Trophoblast cell (in vitro differentiated cells and primary cell): ENCODE measurements around the gene ITGB6.

Experiments
- DNase-seq, 2 donors: peaks; one replicate each; pipeline ENCODE4 v3.0.0-alpha.2; 2016
- H2AFZ ChIP-seq: 2 replicates; pipeline ENCODE4 v1.6.1; 2013; ENCODE audit warnings: low read length, moderate library complexity, mild to moderate bottlenecking; ENCODE audit not compliant: insufficient read depth, poor library complexity
- H2AK5ac ChIP-seq: 2 replicates; pipeline ENCODE4 v1.6.1; 2013; ENCODE audit warnings: mild to moderate bottlenecking, low read length
- H2BK120ac ChIP-seq: 2 replicates; pipeline ENCODE4 v1.6.1; 2013; ENCODE audit warnings: low read length, mild to moderate bottlenecking, moderate library complexity; ENCODE audit not compliant: insufficient read depth, poor library complexity
- H2BK12ac ChIP-seq: 2 replicates; pipeline ENCODE4 v1.6.1; 2013; ENCODE audit warnings: mild to moderate bottlenecking, low read length, moderate library complexity
- H2BK5ac ChIP-seq: 2 replicates; pipeline ENCODE4 v1.6.1; 2013; ENCODE audit warnings: low read length, low read depth, moderate library complexity, mild to moderate bottlenecking; ENCODE audit not compliant: poor library complexity
- H3K14ac ChIP-seq: 2 replicates; pipeline ENCODE4 v1.6.1; 2013; ENCODE audit warnings: mild to moderate bottlenecking, low read length
- H3K18ac ChIP-seq: 2 replicates; pipeline ENCODE4 v1.6.1; 2013; ENCODE audit warnings: mild to moderate bottlenecking, low read length
- H3K23ac ChIP-seq: 2 replicates; pipeline ENCODE4 v1.6.1; 2013; ENCODE audit warnings: low read length
- H3K27ac ChIP-seq: 2 replicates; pipeline ENCODE4 v1.5.1; 2013; ENCODE audit warnings: low read depth, mild to moderate bottlenecking, inconsistent platforms, low read length, moderate library complexity
- H3K27me3 ChIP-seq: 2 replicates; pipeline ENCODE4 v1.6.1; 2013; ENCODE audit warnings: inconsistent platforms, mild to moderate bottlenecking, low read length, moderate library complexity; ENCODE audit not compliant: insufficient read depth
- H3K36me3 ChIP-seq, 2 experiments: 1 replicate in 1 of 2; 2 replicates in 1 of 2; pipeline ENCODE4 v1.6.1; 2013; ENCODE audit warnings: low read length in 2 of 2, mild to moderate bottlenecking in 2 of 2, moderate library complexity in 1 of 2; ENCODE audit not compliant: insufficient read depth in 2 of 2, control insufficient read depth in 1 of 2
- H3K4ac ChIP-seq: 2 replicates; pipeline ENCODE4 v1.6.1; 2013; ENCODE audit warnings: low read depth, mild to moderate bottlenecking, low read length, moderate library complexity
- H3K4me1 ChIP-seq, 2 experiments: 1 replicate in 1 of 2; 2 replicates in 1 of 2; pipeline ENCODE4 v1.6.1; 2013; ENCODE audit warnings: low read length in 2 of 2, mild to moderate bottlenecking in 2 of 2, moderate library complexity in 1 of 2; ENCODE audit not compliant: insufficient read depth in 2 of 2, control insufficient read depth in 1 of 2
- H3K4me2 ChIP-seq: 2 replicates; pipeline ENCODE4 v1.6.1; 2013; ENCODE audit warnings: inconsistent platforms, mild to moderate bottlenecking, low read length, moderate library complexity
- H3K4me3 ChIP-seq: 2 replicates; pipeline ENCODE4 v1.5.1; 2013; ENCODE audit warnings: mild to moderate bottlenecking, low read depth, low read length, inconsistent platforms
- H3K79me1 ChIP-seq: one replicate; pipeline ENCODE4 v1.6.1; 2013; ENCODE audit warnings: low read length
- H3K79me2 ChIP-seq: 2 replicates; pipeline ENCODE4 v1.6.1; 2013; ENCODE audit warnings: low read length, mild to moderate bottlenecking; ENCODE audit not compliant: control insufficient read depth, insufficient read depth, poor library complexity
- H3K9ac ChIP-seq: 2 replicates; pipeline ENCODE4 v1.6.1; 2013; ENCODE audit warnings: mild to moderate bottlenecking, low read length
- H3K9me3 ChIP-seq: 2 replicates; pipeline ENCODE4 v1.6.1; 2013; ENCODE audit warnings: low read depth, mild to moderate bottlenecking, control low read depth, inconsistent platforms, low read length; ENCODE audit not compliant: insufficient read depth
- H4K12ac ChIP-seq: 2 replicates; pipeline ENCODE4 v1.6.1; 2013; ENCODE audit warnings: low read depth, mild to moderate bottlenecking, low read length, moderate library complexity
- H4K8ac ChIP-seq: 2 replicates; pipeline ENCODE4 v1.6.1; 2013; ENCODE audit warnings: low read depth, mild to moderate bottlenecking, low read length, moderate library complexity
- H4K91ac ChIP-seq: one replicate; pipeline ENCODE4 v1.6.1; 2013; ENCODE audit warnings: low read depth, mild to moderate bottlenecking, low read length, moderate library complexity
- WGBS: extraction: QIAGEN DNeasy Blood & Tissue Kit; methylation state at CpG from one replicate; pipeline ENCODE4 v1.1.7; 2013; ENCODE audit warnings: missing lambda C conversion rate; ENCODE audit not compliant: insufficient read length, insufficient coverage; ENCODE audit errors: extremely low coverage; 5-methylcytosine and 5-hydroxymethylcytosine counted together

The ITGB6 gene

GRCh38 chr2:160207271-160207670, 7.2 kb upstream of the ITGB6 start:
- no peak overlapping the region for H3K18ac ChIP-seq
- peak overlapping the region; percentile 33 for H3K14ac ChIP-seq
- H4K8ac ChIP-seq = no peak overlapping the region
- H3K9me3 ChIP-seq = no peaks in the 10 kb centered on the region
- H2BK5ac ChIP-seq = peak overlapping the region; percentile 90
- no peak overlapping the region for H2AK5ac ChIP-seq
- H4K12ac ChIP-seq = no peak overlapping the region
- peak overlapping the region; percentile 94 for H4K91ac ChIP-seq
- peaks cover 60% of the 10 kb centered on the region for H3K79me1 ChIP-seq
- WGBS = no CpG with 5 or more reads among the region's 4 CpGs
- no peaks in the 10 kb centered on the region for H3K36me3 ChIP-seq
- H2AFZ ChIP-seq = no peak overlapping the region
- peak overlapping the region; percentile 98 for H3K27ac ChIP-seq
- H3K27me3 ChIP-seq = no peaks in the 10 kb centered on the region
- H2BK12ac ChIP-seq = peak overlapping the region; percentile 82
- no peak overlapping the region for H3K23ac ChIP-seq
- H2BK120ac ChIP-seq = peak overlapping the region; percentile 91
- no peak overlapping the region for H3K4me3 ChIP-seq
- H3K9ac ChIP-seq = no peak overlapping the region
- H3K79me2 ChIP-seq = peaks cover 7% of the 10 kb centered on the region
- DNase-seq = peak; percentile 89 to 97
- H3K4me2 ChIP-seq = no peak overlapping the region
- H3K4me1 ChIP-seq = peaks cover 34 to 36% of the 10 kb centered on the region in 2 experiments
- no peak overlapping the region for H3K4ac ChIP-seq

- WGBS = no CpG with 5 or more reads among the region's 4 CpGs
- Histone ChIP-seq H3K36me3 (no peaks in the 10 kb centered on the region), H3K4me2 (peak overlapping the region; percentile 56), H3K9me3 (no peaks in the 10 kb centered on the region), H3K9ac (no peak overlapping the region), H3K14ac (peak overlapping the region; percentile 82), H3K79me1 (peaks cover 57% of the 10 kb centered on the region), H3K23ac (no peak overlapping the region), H4K8ac (peak overlapping the region; percentile 82), H3K27me3 (no peaks in the 10 kb centered on the region), H2AFZ (no peak overlapping the region), H3K4ac (peak overlapping the region; percentile 66), H2BK12ac (peak overlapping the region; percentile 89), H3K4me1 (peaks cover 37 to 40% of the 10 kb centered on the region in 2 experiments), H3K4me3 (no peak overlapping the region), H2AK5ac (peak overlapping the region; percentile 95), H3K27ac (peak overlapping the region; percentile 98), H3K18ac (peak overlapping the region; percentile 48), H2BK5ac (peak overlapping the region; percentile 99), H3K79me2 (peaks cover 7% of the 10 kb centered on the region), H2BK120ac (peak overlapping the region; percentile 98), H4K12ac (no peak overlapping the region), H4K91ac (peak overlapping the region; percentile 96)
- DNase-seq = no peak
Measured at GRCh38 chr2:160206436-160206835, 6.4 kb upstream of the ITGB6 start.

DNA sequence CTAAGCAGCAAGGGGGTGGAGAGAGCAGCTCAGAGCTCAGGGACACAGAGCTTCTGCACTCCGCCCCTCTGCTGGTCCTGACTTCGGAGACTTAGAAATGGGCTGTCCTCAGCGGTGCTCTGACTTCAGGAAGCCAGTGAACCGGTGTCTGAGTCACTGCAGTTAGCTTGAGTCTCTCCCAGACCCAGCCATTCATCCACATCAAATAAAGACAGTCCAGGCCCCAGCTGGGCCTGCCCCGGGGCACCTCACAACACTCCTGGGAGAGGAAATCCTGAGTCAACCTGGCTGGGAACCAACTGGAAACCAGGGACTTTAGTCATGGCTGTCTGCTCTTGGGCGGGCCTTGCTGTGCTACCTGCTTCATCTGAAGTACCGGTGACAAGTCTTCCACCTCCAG, 5.4 kb upstream of the ITGB6 start:
- Histone ChIP-seq H3K14ac (peak overlapping the region; percentile 91), H2BK12ac (peak overlapping the region; percentile 92), H3K27ac (peak overlapping the region; percentile 98), H3K4me2 (peak overlapping the region; percentile 56), H3K18ac (peak overlapping the region; percentile 84), H3K4me1 (peaks cover 37 to 40% of the 10 kb centered on the region in 2 experiments), H3K36me3 (no peaks in the 10 kb centered on the region), H4K8ac (peak overlapping the region; percentile 77), H3K9me3 (no peaks in the 10 kb centered on the region), H2AK5ac (peak overlapping the region; percentile 96), H2BK5ac (peak overlapping the region; percentile 99), H4K12ac (no peak overlapping the region), H3K23ac (no peak overlapping the region), H3K27me3 (no peaks in the 10 kb centered on the region), H3K9ac (no peak overlapping the region), H3K4me3 (no peak overlapping the region), H3K79me1 (peaks cover 55% of the 10 kb centered on the region), H4K91ac (peak overlapping the region; percentile 95), H3K4ac (peak overlapping the region; percentile 91), H3K79me2 (peaks cover 7% of the 10 kb centered on the region), H2AFZ (peak overlapping the region; percentile 30), H2BK120ac (peak overlapping the region; percentile 98)
- no CpG with 5 or more reads among the region's 7 CpGs for WGBS
- DNase-seq = peak; percentile 97 to 99

DNA sequence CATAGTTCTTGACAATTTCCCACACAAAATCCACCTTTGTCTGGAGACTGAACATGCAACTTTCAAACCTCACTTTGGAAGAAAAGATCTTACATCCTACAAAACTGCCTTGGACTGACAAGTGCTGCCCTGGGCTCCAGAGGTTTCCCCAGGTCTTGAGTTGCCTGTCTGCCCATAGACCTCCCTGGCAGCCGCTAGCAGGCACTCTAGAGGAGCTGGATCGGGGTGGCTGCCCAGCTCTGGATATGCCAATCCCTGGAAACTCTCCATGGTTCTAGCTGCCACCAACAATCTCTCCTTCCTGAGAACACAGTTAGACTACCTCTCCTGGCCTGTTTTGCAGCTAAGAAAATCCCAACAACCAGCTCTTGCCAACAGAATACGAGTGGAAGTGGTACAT, 3.4 kb upstream of the ITGB6 start:
- Histone ChIP-seq H3K4me1 (peaks cover 27 to 30% of the 10 kb centered on the region in 2 experiments), H3K9me3 (no peaks in the 10 kb centered on the region), H4K12ac (no peak overlapping the region), H3K4ac (no peak overlapping the region), H2BK5ac (peak overlapping the region; percentile 82), H2AK5ac (peak overlapping the region; percentile 98), H3K27ac (peak overlapping the region; percentile 20), H3K4me2 (no peak overlapping the region), H4K8ac (peak overlapping the region; percentile 78), H4K91ac (peak overlapping the region; percentile 98), H3K9ac (no peak overlapping the region), H2AFZ (no peak overlapping the region), H3K27me3 (no peaks in the 10 kb centered on the region), H3K18ac (peak overlapping the region; percentile 96), H3K14ac (peak overlapping the region; percentile 89), H2BK120ac (peak overlapping the region; percentile 94), H2BK12ac (peak overlapping the region; percentile 100), H3K36me3 (no peaks in the 10 kb centered on the region), H3K23ac (no peak overlapping the region), H3K79me1 (peaks cover 42% of the 10 kb centered on the region), H3K4me3 (no peak overlapping the region), H3K79me2 (peaks cover 2% of the 10 kb centered on the region)
- DNase-seq = no peak
- WGBS = no CpG with 5 or more reads among the region's 3 CpGs
